Measurements from ENCODE around the gene PDCD1LG2.

DNA sequence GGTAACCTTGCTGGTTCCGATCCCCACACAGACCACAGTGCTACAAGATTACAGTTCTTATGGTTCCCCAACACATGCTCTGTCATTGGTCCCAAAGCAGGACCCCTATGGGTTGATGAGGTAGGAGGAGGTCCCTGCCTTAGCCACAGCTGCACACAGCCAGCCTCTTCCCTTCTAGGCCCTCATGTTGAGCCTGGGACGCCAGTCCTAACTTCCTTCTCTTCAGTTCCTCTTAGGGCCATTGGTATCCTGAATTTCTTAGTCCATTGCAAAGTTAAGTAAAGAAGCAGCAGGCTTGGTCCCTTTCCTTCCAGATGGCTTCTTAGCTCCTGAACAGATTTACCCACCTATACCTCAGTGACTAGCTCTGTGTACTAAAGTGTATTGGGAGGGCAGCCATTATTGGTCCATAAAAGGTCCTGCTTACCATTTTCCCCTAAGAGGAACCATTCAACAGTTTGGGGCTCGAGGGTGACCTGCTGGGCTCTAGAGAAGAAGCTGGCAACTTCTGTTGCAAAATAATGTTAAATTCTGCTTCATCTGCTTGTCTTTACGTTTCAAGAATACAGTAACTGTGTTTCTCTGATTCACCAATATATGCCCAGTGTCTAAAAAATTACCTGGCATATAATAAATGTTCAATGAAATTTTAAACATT, 50.2 kb downstream of the PDCD1LG2 start:
- TF ChIP-seq CTCF (IDR thresholded peaks at IDR 0.05) (no peak), POLR2AphosphoS5 (IDR thresholded peaks at IDR 0.05) (no peak)

Data from upper lobe of left lung (tissue), 4 donors.